ENCODE results near the gene GALNT15.

GALNT15 gene

GRCh38 chr3:16234281-16234680, 59.8 kb downstream of the GALNT15 start:
- DNase-seq = no peak

GRCh38 chr3:16236030-16236639, 61.7 kb downstream of the GALNT15 start:
- no peak for DNase-seq

GRCh38 chr3:16236856-16237393, 62.4 kb downstream of the GALNT15 start:
- no peak for DNase-seq

GRCh38 chr3:16239086-16239770, 64.7 kb downstream of the GALNT15 start:
- no peak for DNase-seq

GRCh38 chr3:16239780-16240179, 65.3 kb downstream of the GALNT15 start:
- DNase-seq = no peak

- DNase-seq = no peak
These were observed 65.9 kb downstream of the GALNT15 start for GRCh38 chr3:16240229-16241023.

GRCh38 chr3:16241225-16241624, 66.7 kb downstream of the GALNT15 start:
- DNase-seq = no peak

GRCh38 chr3:16242177-16242576, 67.7 kb downstream of the GALNT15 start:
- DNase-seq = no peak

GRCh38 chr3:16243706-16244490, 69.4 kb downstream of the GALNT15 start:
- DNase-seq = no peak

- DNase-seq = no peak
These were observed 71.1 kb downstream of the GALNT15 start for GRCh38 chr3:16245609-16246008.

GRCh38 chr3:16247282-16248061, 73.0 kb downstream of the GALNT15 start:
- DNase-seq = peak; percentile 78

GRCh38 chr3:16248556-16248955, 74.1 kb downstream of the GALNT15 start:
- DNase-seq = no peak

- DNase-seq = no peak
These were observed 74.9 kb downstream of the GALNT15 start for GRCh38 chr3:16249336-16249735.

- no peak for DNase-seq
These were observed 75.4 kb downstream of the GALNT15 start for GRCh38 chr3:16249886-16250285.

- no peak for DNase-seq
These were observed 77.0 kb downstream of the GALNT15 start for GRCh38 chr3:16251316-16252085.

GRCh38 chr3:16252243-16252978, 77.9 kb downstream of the GALNT15 start:
- DNase-seq = no peak

- DNase-seq = no peak
These were observed 78.5 kb downstream of the GALNT15 start for GRCh38 chr3:16252988-16253387.

GRCh38 chr3:16253601-16254000, 79.1 kb downstream of the GALNT15 start:
- no peak for DNase-seq

GRCh38 chr3:16254916-16255315, 80.4 kb downstream of the GALNT15 start:
- no peak for DNase-seq

- no peak for DNase-seq
These were observed 80.8 kb downstream of the GALNT15 start for GRCh38 chr3:16255326-16255725.

GRCh38 chr3:16255726-16256125, 81.2 kb downstream of the GALNT15 start:
- DNase-seq = no peak

Data from CD4-positive, alpha-beta T cell treated with Interleukin-4 for 4 hours (primary cell).